HG02852 (cell line): ENCODE data around the gene APBA3.

Experiments
- ATAC-seq: cut with Tn5 transposase; IDR thresholded peaks from one replicate; pipeline ENCODE4 v1.9.1; 2021; ENCODE audit warnings: mild to moderate bottlenecking, moderate library complexity; ENCODE audit not compliant: unreplicated experiment

APBA3 gene

GRCh38 chr19:3761382-3762129 lies at the start of gene APBA3:
TSS of gene APBA3 (minus strand) at chr19:3761692. CDS start at chr19:3760264, 1,428 bp downstream.
- ATAC-seq = no peak

GRCh38 chr19:3810708-3811355 lies 49.3 kb upstream of the APBA3 start:
- ATAC-seq = no peak

- ATAC-seq = no peak
These were observed 48.6 kb upstream of the APBA3 start for GRCh38 chr19:3809881-3810707.

GRCh38 chr19:3808420-3809143 lies 47.1 kb upstream of the APBA3 start:
- ATAC-seq = no peak

- ATAC-seq = no peak
These were observed 46.3 kb upstream of the APBA3 start for GRCh38 chr19:3807574-3808354.

GRCh38 chr19:3807131-3807480 lies 45.6 kb upstream of the APBA3 start:
- ATAC-seq = no peak

- no peak for ATAC-seq
These were observed 44.4 kb upstream of the APBA3 start for GRCh38 chr19:3805859-3806258.

GRCh38 chr19:3804429-3804828 lies 42.9 kb upstream of the APBA3 start:
- ATAC-seq = no peak

- ATAC-seq = no peak
These were observed 42.5 kb upstream of the APBA3 start for GRCh38 chr19:3803986-3804385.

GRCh38 chr19:3803114-3803888 lies 41.8 kb upstream of the APBA3 start:
- ATAC-seq = no peak

GRCh38 chr19:3801412-3802096 lies 40.1 kb upstream of the APBA3 start:
- ATAC-seq = no peak

GRCh38 chr19:3800996-3801395 lies 39.5 kb upstream of the APBA3 start:
- no peak for ATAC-seq

GRCh38 chr19:3798137-3798536 lies 36.6 kb upstream of the APBA3 start:
- ATAC-seq = no peak

- ATAC-seq = no peak
These were observed 34.9 kb upstream of the APBA3 start for GRCh38 chr19:3796358-3796757.

- ATAC-seq = no peak
These were observed 32.3 kb upstream of the APBA3 start for GRCh38 chr19:3793799-3794198.

- no peak for ATAC-seq
These were observed 30.6 kb upstream of the APBA3 start for GRCh38 chr19:3792114-3792513.

- ATAC-seq = no peak
These were observed 29.4 kb upstream of the APBA3 start for GRCh38 chr19:3790941-3791340.

GRCh38 chr19:3790209-3790734 lies 28.8 kb upstream of the APBA3 start:
- ATAC-seq = no peak
